Stimulated activated CD8-positive, alpha-beta memory T cell treated with anti-CD3 and anti-CD28 coated beads, Interleukin-12 subunit alpha, Interleukin-12 subunit beta, amount 100 ng/mL, for 1 hour (primary cell): ENCODE results near the gene SCARB2.

Experiments used
- DNase-seq: peaks from one replicate; pipeline ENCODE4 v3.0.0-alpha.2; 2020; ENCODE audit warnings: low read depth

Gene SCARB2

GRCh38 chr4:76148142-76148865, 65.3 kb downstream of the SCARB2 start, which contains the start of gene NUP54:
TSS of gene NUP54 (minus strand) at chr4:76148397. CDS start at chr4:76148374, 23 bp downstream.
- DNase-seq: peak; percentile 91

GRCh38 chr4:76147454-76148141, 66.0 kb downstream of the SCARB2 start:
- peak; percentile 8 for DNase-seq

- DNase-seq: no peak
Observed at GRCh38 chr4:76144546-76144945, 69.1 kb downstream of the SCARB2 start.

GRCh38 chr4:76141241-76141640, 72.4 kb downstream of the SCARB2 start:
- no peak for DNase-seq

- DNase-seq: no peak
Observed at GRCh38 chr4:76127754-76128153, 85.9 kb downstream of the SCARB2 start.

GRCh38 chr4:76125816-76126215, 87.8 kb downstream of the SCARB2 start:
- DNase-seq: no peak

- DNase-seq: no peak
Observed at GRCh38 chr4:76120199-76120598, 93.4 kb downstream of the SCARB2 start.

GRCh38 chr4:76117536-76117935, 96.1 kb downstream of the SCARB2 start:
- no peak for DNase-seq

GRCh38 chr4:76116821-76117220, 96.8 kb downstream of the SCARB2 start:
- DNase-seq: no peak
